Endothelial cell of umbilical vein (primary cell): Measurements from ENCODE around the gene NBEAL2. TPM values are rescaled to one million over a fixed set of nuclear protein-coding genes. Genes with fewer than 3 reads are reported as not detected.

Source experiments
- BruUV-seq: library from RNA; stranded (reverse); fragments of 400-500 nt; replicated peaks from 2 replicates; lab custom pipeline; 2021; lab: Mats Ljungman, UMichigan
- CTCF ChIA-PET: fragments of 300-600, 350-600 bp; sonication (Branson Sonifier 250); formaldehyde crosslinking; loops from one replicate; lab custom pipeline; 2021; ENCODE audit warnings: antibody characterized with exemption, inconsistent platforms; lab: Charles Lee
- POLR2A ChIA-PET: fragments of 300-600, 350-600 bp; sonication (Branson Sonifier 250); formaldehyde crosslinking; loops from one replicate; lab custom pipeline; 2021; ENCODE audit warnings: antibody characterized with exemption, inconsistent platforms; lab: Charles Lee
- DNase-seq: peaks from one replicate; pipeline ENCODE4 v3.0.0-alpha.2; 2011; ENCODE audit warnings: low read depth, low spot score
- FAIRE-seq: peaks from 2 replicates; lab custom pipeline; 2011; peaks lifted over from hg19 to GRCh38; lab: Jason Lieb, UNC
- H2AFZ ChIP-seq: 2 replicates; pipeline ENCODE4 v1.6.0; 2012; ENCODE audit warnings: low read depth, low read length, control low read depth, inconsistent platforms
- H3K27ac ChIP-seq: 2 replicates; pipeline ENCODE4 v1.5.1; 2011; ENCODE audit warnings: low read depth, mild to moderate bottlenecking, control low read depth, low read length, moderate library complexity; ENCODE audit not compliant: insufficient read depth
- H3K27me3 ChIP-seq, 2 experiments: 2 replicates each; pipeline versions ENCODE4 v1.6.0 to v1.6.1; 2011; ENCODE audit warnings: low read length in 2 of 2, mixed read lengths in 1 of 2; ENCODE audit not compliant: control insufficient read depth in 2 of 2, insufficient read depth in 2 of 2
- H3K36me3 ChIP-seq, 2 experiments: 2 replicates in 1 of 2; 3 replicates in 1 of 2; pipeline ENCODE4 v1.5.1; 2011; ENCODE audit warnings: low read length in 2 of 2, mild to moderate bottlenecking in 1 of 2, moderate library complexity in 1 of 2; ENCODE audit not compliant: control insufficient read depth in 2 of 2, insufficient read depth in 2 of 2; ENCODE audit errors: extremely low read depth in 1 of 2
- H3K4me1 ChIP-seq: 3 replicates; pipeline ENCODE4 v1.5.1; 2011; ENCODE audit warnings: mild to moderate bottlenecking, low read length; ENCODE audit not compliant: control insufficient read depth, insufficient read depth; ENCODE audit errors: extremely low read depth
- H3K4me2 ChIP-seq: 2 replicates; pipeline ENCODE4 v1.6.1; 2011; ENCODE audit warnings: low read length, control low read depth, mixed read lengths; ENCODE audit not compliant: insufficient read depth
- H3K4me3 ChIP-seq, 3 experiments: fragments of 200-600 bp in 1 of 3; sonication (generic), shearing (Covaris generic) in 1 of 3; replicated peaks in 1 of 3; 2 replicates each; pipeline ENCODE4 v1.5.1; 2011 to 2016; ENCODE audit warnings: control low read depth in 3 of 3, low read length in 3 of 3, mild to moderate bottlenecking in 2 of 3, inconsistent platforms in 1 of 3, low read depth in 1 of 3, moderate library complexity in 1 of 3; ENCODE audit not compliant: insufficient read depth in 1 of 3
- H3K79me2 ChIP-seq: 2 replicates; pipeline ENCODE4 v1.6.0; 2012; ENCODE audit warnings: low read length, inconsistent platforms; ENCODE audit not compliant: control insufficient read depth, insufficient read depth
- H3K9ac ChIP-seq: replicated peaks from 2 replicates; pipeline ENCODE3; 2011; ENCODE audit warnings: low read length, control low read depth; ENCODE audit not compliant: insufficient read depth; ENCODE audit errors: extremely low read depth
- H3K9me1 ChIP-seq: replicated peaks from 3 replicates; pipeline ENCODE4 v1.6.0; 2011; ENCODE audit warnings: mild to moderate bottlenecking, low read length; ENCODE audit not compliant: control insufficient read depth, insufficient read depth; ENCODE audit errors: extremely low read depth
- H3K9me3 ChIP-seq: replicated peaks from 2 replicates; pipeline ENCODE4 v1.5.1; 2012; ENCODE audit warnings: low read length, inconsistent platforms; ENCODE audit not compliant: control insufficient read depth, insufficient read depth
- H4K20me1 ChIP-seq: replicated peaks from 2 replicates; pipeline ENCODE3; 2011; ENCODE audit warnings: mild to moderate bottlenecking, low read length; ENCODE audit not compliant: control insufficient read depth, insufficient read depth; ENCODE audit errors: extremely low read depth
- CTCF ChIP-seq, 2 donors: IDR thresholded peaks; 1 replicate in 1 of 2; 2 replicates in 1 of 2; pipeline ENCODE4 v1.5.1; 2011; ENCODE audit warnings: low read length in 2 of 2, mild to moderate bottlenecking in 2 of 2, moderate library complexity in 2 of 2, control low read depth in 1 of 2, inconsistent platforms in 1 of 2, low read depth in 1 of 2; ENCODE audit not compliant: insufficient read depth in 1 of 2; ENCODE audit errors: extremely low read depth in 1 of 2
- EZH2 ChIP-seq: IDR thresholded peaks from 2 replicates; pipeline ENCODE4 v1.6.1; 2012; ENCODE audit warnings: borderline replicate concordance, low read depth, mild to moderate bottlenecking, moderate library complexity, low read length, inconsistent platforms; ENCODE audit not compliant: severe bottlenecking
- FOS ChIP-seq: IDR thresholded peaks from 2 replicates; pipeline ENCODE4 v1.6.1; 2011; ENCODE audit warnings: mild to moderate bottlenecking, low read length, moderate library complexity, borderline replicate concordance; ENCODE audit not compliant: insufficient read depth
- GATA2 ChIP-seq: IDR thresholded peaks from 2 replicates; pipeline ENCODE4 v1.7.0; 2011; ENCODE audit warnings: low read depth, mild to moderate bottlenecking, moderate library complexity, mixed read lengths, low read length; ENCODE audit not compliant: insufficient read length, insufficient read depth
- JUN ChIP-seq: IDR thresholded peaks from 2 replicates; pipeline ENCODE4 v1.6.1; 2011; ENCODE audit warnings: borderline replicate concordance, low read depth; ENCODE audit not compliant: insufficient read length, insufficient read depth
- MYC ChIP-seq: IDR thresholded peaks from one replicate; pipeline ENCODE4 v1.6.1; 2011; ENCODE audit warnings: mild to moderate bottlenecking, low read depth, low read length
- POLR2A ChIP-seq: IDR thresholded peaks from 2 replicates; pipeline ENCODE4 v1.6.1; 2012; ENCODE audit warnings: low read depth, mild to moderate bottlenecking, control low read depth, low read length
- POLR2AphosphoS5 ChIP-seq: IDR thresholded peaks from 2 replicates; pipeline ENCODE4 v1.6.1; 2012; ENCODE audit warnings: low read depth, mild to moderate bottlenecking, control low read depth, low read length, moderate library complexity; ENCODE audit not compliant: insufficient read depth
- dilution Hi-C: fragments of 300-500 bp; cut with MboI; formaldehyde crosslinking; loops from one replicate; pipeline ENCODE4 v1.15.0; 2019; ENCODE audit warnings: low sequenced_read_pairs; ENCODE audit not compliant: extremely low pct_ligation_motif_present
- intact Hi-C: fragments of 100-400 bp; cut with micrococcal nuclease; formaldehyde crosslinking; loops from one replicate; pipeline ENCODE4 v1.10.0; 2022
- polyA plus RNA-seq, 4 experiments: library from polyadenylated mRNA; depleted of rRNA in 3 of 4; stranded (reverse) in 3 of 4; unstranded in 1 of 4; fragments of >200 nt; gene quantifications; 2 replicates each; pipeline versions ENCODE4 v1.2.1 to v1.2.3, GENCODE V29; 2011 to 2012; ENCODE audit warnings: missing spikeins in 1 of 4
- total RNA-seq: library from RNA; stranded (reverse); gene quantifications from 2 replicates; pipeline ENCODE4 v1.2.3, GENCODE V29; 2021
- TF ChIP-seq, protein P1 (sequence below): IDR thresholded peaks from 2 replicates; pipeline ENCODE4 v1.6.1; 2011; ENCODE audit not compliant: insufficient read depth, insufficient read length

NBEAL2 gene
- total and polyA plus RNA-seq, 2 donors (not counting 3 experiments of a cell fraction or from before 2014, with no cell fraction given): 48.0 to 84.7 TPM

DNA sequence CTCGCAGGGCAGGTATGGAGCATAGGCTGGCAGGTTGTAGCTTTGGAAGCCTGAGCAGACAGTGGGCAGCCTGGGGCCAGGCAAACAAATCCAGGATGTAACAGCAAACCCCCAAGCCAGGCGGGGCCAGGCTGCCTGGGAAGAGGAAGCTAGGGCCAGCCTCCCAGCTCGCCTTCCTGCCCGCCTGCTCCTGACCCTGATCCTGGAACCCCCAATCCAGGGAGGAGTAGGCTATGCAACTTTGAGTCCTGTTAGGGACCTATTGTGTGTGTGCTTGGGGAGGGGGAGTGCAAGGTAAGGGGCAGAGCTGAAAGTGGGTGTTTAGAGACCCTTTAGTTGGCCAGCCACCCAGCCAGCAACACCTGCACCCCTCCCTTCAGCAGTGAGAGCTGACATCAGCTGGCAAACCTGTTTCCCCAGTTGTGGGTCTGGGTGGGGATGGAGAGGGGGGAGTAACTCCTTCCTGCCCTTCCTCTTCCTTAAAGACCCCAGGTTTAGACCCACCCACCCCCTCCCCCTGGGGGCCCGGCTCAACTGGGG lies 2.5 kb downstream of the NBEAL2 start:
- no TSS peak for BruUV-seq
- Histone ChIP-seq H3K27ac (no peak overlapping the region), H3K36me3 (no peaks in the 10 kb centered on the region), H3K9me1 (no peaks in the 10 kb centered on the region), H3K4me2 (peak overlapping the region; percentile 14), H3K4me3 (peak overlapping the region in 1 of 3 experiments; percentile 2), H3K9me3 (no peaks in the 10 kb centered on the region), H3K4me1 (peaks cover 30% of the 10 kb centered on the region), H3K79me2 (peaks cover 47% of the 10 kb centered on the region), H4K20me1 (no peaks in the 10 kb centered on the region), H2AFZ (no peak overlapping the region), H3K9ac (no peak overlapping the region), H3K27me3 (no peaks in the 10 kb centered on the region)
- DNase-seq (peak; percentile 28), FAIRE-seq (peak; percentile 77)
- dilution Hi-C loops: no loop called here
- POLR2A ChIA-PET: interaction anchor here (1.3 kb wide), 1 partner anchor 46 kb away, joined by 5 read pairs; no protein-coding TSS in a partner anchor
- CTCF ChIA-PET: interaction anchor here (0.6 to 6.4 kb wide), 13 partner anchors 11 to 87 kb away, joined by 3 to 52 read pairs (median 5); no protein-coding TSS in a partner anchor
- no peak for TF ChIP-seq POLR2AphosphoS5
- TF ChIP-seq, protein P1, sequence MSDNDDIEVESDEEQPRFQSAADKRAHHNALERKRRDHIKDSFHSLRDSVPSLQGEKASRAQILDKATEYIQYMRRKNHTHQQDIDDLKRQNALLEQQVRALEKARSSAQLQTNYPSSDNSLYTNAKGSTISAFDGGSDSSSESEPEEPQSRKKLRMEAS: no peak
- TF ChIP-seq EZH2: no peak
- no peak for TF ChIP-seq FOS
- no peak for TF ChIP-seq GATA2
- TF ChIP-seq MYC: no peak
- TF ChIP-seq POLR2A: no peak
- no peak for TF ChIP-seq CTCF (IDR thresholded peaks at IDR 0.05; ENCODE audit: extremely low read depth in 1 of 2, insufficient read depth in 1 of 2, low read depth in 1 of 2, low read length in 2 of 2)
- TF ChIP-seq JUN: no peak
- intact Hi-C loops: no loop called here
